WERI-Rb-1 (cell line): Measurements from ENCODE around the gene SLC17A7.

Experiments used
- DNase-seq: peaks from one replicate; pipeline ENCODE4 v3.0.0-alpha.2; 2020
- H3K27ac ChIP-seq: fragments of 250-450 bp; sonication (Bioruptor Pico); 2 replicates; pipeline ENCODE4 v1.5.1; 2020; ENCODE audit warnings: mild to moderate bottlenecking, moderate library complexity
- H3K27me3 ChIP-seq: fragments of 250-450 bp; sonication (Bioruptor Pico); 2 replicates; pipeline ENCODE4 v1.5.1; 2021; ENCODE audit warnings: mild to moderate bottlenecking, low read depth, moderate library complexity; ENCODE audit not compliant: insufficient read depth, severe bottlenecking
- H3K36me3 ChIP-seq: fragments of 250-450 bp; sonication (Bioruptor Pico); 2 replicates; pipeline ENCODE4 v1.5.1; 2020; ENCODE audit warnings: mild to moderate bottlenecking, moderate library complexity
- H3K4me3 ChIP-seq: 2 replicates; pipeline ENCODE4 v1.5.1; 2011; ENCODE audit warnings: low read depth, mild to moderate bottlenecking, control low read depth, low read length
- H3K9me3 ChIP-seq: fragments of 250-450 bp; sonication (Bioruptor Pico); 2 replicates; pipeline ENCODE4 v1.5.1; 2021; ENCODE audit warnings: mild to moderate bottlenecking, moderate library complexity; ENCODE audit not compliant: severe bottlenecking
- TF ChIP-seq, protein P1 (sequence below): IDR thresholded peaks from 2 replicates; pipeline ENCODE4 v1.5.1; 2011; ENCODE audit warnings: low read depth, mild to moderate bottlenecking, control low read depth, inconsistent platforms, low read length

SLC17A7 gene

GRCh38 chr19:49423985-49424303 is 17.4 kb downstream of the SLC17A7 start:
- H3K9me3 ChIP-seq, result no peaks in the 10 kb centered on the region
- H3K27ac ChIP-seq, result no peak overlapping the region
- H3K4me3 ChIP-seq, result no peak overlapping the region
- TF ChIP-seq, protein P1, sequence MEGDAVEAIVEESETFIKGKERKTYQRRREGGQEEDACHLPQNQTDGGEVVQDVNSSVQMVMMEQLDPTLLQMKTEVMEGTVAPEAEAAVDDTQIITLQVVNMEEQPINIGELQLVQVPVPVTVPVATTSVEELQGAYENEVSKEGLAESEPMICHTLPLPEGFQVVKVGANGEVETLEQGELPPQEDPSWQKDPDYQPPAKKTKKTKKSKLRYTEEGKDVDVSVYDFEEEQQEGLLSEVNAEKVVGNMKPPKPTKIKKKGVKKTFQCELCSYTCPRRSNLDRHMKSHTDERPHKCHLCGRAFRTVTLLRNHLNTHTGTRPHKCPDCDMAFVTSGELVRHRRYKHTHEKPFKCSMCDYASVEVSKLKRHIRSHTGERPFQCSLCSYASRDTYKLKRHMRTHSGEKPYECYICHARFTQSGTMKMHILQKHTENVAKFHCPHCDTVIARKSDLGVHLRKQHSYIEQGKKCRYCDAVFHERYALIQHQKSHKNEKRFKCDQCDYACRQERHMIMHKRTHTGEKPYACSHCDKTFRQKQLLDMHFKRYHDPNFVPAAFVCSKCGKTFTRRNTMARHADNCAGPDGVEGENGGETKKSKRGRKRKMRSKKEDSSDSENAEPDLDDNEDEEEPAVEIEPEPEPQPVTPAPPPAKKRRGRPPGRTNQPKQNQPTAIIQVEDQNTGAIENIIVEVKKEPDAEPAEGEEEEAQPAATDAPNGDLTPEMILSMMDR, result no peak
- no peaks in the 10 kb centered on the region for H3K36me3 ChIP-seq
- H3K27me3 ChIP-seq, result no peaks in the 10 kb centered on the region
- no peak for DNase-seq

DNA sequence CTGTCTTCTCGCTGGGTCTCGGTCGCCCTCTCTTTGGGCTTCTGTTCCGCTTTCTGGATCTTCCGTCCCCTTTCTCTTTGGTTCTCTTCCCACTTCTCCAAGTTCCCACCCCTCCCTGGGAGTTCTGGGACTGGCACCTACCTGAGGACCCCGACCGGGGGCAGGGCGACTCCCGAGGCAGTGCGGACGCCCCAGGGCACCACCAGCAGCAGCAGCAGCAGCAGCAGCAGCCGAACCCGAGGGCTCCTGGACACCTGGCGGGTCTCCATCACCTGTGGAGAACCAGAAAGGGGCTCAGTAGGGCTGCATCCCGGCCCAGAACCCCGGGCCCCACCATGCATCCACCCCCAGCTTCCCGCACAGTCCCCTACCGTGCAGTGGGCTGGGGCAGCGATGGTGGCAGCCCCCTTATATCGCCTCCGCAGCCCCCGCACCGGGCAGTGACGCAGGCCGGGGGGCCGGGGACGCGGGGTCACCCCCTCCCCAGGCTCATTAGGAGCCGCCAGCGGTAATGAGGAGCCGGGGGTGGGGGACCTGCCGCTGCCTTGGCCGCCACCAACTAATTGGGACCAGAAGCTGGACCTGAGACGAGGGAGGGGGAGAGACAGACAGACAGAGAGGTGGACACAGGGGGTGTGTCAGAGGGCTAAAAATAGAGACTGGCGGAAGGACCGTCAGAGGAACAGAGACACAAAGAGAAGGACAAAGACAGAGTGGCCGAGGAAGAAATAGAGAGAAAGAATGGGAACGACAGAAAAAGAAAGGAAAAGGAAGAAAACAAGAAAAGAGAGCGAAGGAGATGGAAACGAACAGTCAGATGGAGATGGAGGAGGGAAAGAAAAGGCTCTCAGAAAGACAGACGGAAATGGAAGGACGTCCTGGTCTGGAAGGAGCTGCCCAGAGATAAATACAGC is 18.0 kb downstream of the SLC17A7 start, which contains the start of gene PTH2:
Gene PTH2, minus strand, starts transcription at position 371 of the 914 bp plus-strand sequence. Its CDS starts 102 bp downstream, at position 269.
- H3K36me3 ChIP-seq, result no peaks in the 10 kb centered on the region
- DNase-seq, result no peak
- TF ChIP-seq, protein P1, result no peak
- no peak within 1 kb of the TSS for H3K27ac ChIP-seq
- H3K9me3 ChIP-seq, result no peaks in the 10 kb centered on the region
- H3K4me3 ChIP-seq, result no peak within 1 kb of the TSS
- no peaks in the 10 kb centered on the region for H3K27me3 ChIP-seq

DNA sequence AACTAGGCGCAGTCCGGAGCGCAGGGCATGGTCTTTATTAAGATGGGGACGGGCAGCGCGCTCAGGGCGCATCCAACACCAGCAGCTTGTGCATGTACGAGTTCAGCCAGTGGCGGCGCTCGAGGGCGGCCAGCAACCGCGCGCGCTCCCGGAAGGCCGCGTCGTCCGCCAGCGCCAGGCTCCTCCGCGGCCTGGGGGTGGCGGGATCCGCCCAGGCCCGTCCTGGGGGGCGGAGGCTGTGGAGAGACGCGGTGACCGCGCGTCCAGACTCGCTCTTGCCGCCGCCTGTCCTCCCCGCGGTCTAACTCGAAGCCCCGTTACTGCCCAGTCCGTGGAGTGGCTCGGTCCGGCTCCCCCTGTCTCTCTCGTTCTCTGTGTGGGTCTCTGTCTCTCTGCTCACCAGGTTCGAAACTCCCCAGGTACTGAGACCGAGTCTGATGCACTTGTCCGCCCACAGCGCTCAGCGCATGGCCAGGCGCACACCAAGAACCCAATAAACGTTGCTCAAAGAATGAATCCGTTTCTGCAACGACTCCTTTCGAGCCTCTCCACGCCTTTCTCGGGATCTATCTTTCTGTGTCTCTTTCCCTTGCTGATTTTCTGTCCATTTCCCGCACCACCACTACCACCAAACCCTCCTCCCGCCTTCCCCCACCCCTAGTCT is 18.8 kb downstream of the SLC17A7 start:
- H3K27ac ChIP-seq, result no peak overlapping the region
- no peak overlapping the region for H3K4me3 ChIP-seq
- no peaks in the 10 kb centered on the region for H3K9me3 ChIP-seq
- TF ChIP-seq, protein P1, result no peak
- no peak for DNase-seq
- H3K27me3 ChIP-seq, result no peaks in the 10 kb centered on the region
- H3K36me3 ChIP-seq, result no peaks in the 10 kb centered on the region

DNA sequence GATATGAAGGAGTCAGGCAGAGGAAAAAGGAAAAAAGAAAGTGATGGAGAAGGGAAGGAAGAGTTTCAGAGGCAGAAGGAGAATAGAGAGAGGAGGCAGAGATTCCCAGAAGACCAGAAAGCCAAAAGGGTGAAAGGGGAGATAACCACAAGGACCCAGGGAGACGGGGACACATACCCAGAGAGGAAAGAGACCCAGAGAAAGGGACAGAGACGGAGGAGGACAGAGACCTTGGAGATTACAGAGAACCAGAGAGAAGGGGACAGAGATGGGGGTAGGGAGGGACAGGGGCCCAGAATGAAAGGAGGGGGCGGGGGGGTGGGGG is 19.5 kb downstream of the SLC17A7 start:
- TF ChIP-seq, protein P1, result no peak
- H3K4me3 ChIP-seq, result no peak overlapping the region
- no peaks in the 10 kb centered on the region for H3K9me3 ChIP-seq
- H3K36me3 ChIP-seq, result no peaks in the 10 kb centered on the region
- H3K27me3 ChIP-seq, result no peaks in the 10 kb centered on the region
- no peak for DNase-seq
- H3K27ac ChIP-seq, result no peak overlapping the region

DNA sequence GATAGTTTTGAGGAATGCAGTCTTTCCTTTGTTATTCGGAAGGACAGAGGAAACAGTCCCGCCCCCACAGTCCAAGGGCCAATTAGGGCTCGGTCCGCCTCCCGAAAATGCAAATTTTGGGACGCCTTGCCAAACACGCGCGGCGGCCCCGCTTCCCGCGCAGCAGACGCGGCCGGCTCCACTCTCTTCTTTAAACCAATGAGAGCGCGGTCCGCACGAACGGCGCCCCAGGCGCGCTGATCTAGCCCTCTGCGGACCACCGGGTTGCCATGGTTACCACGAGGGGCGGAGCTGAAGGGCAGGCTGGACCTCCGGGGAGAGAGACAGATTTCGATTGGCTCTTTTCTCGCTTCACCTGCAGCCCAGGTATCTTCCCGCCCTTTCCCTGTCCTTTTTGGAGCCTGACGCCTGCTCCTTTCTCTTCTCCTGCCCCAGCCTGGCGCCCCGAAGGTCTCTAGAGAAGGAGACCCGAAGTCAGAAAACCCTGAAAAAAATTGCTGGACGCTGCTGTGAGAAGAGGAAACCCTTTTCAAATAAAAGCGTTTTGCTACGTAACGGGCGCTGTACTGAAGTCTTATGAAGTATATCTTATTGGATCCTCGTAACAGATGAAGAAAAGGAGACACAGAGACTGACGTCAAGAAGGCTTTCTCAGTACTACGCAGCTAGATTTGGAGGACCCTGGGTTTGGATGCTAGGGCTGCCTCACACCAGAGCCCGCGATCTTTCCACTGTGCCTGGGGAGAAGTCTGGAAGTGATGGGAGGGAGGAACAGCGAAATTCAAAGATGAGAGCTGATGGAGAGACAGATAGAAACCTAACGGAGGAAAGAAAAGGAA is 20.1 kb downstream of the SLC17A7 start:
- Histone ChIP-seq H3K4me3 (no peak overlapping the region), H3K27me3 (no peaks in the 10 kb centered on the region), H3K36me3 (no peaks in the 10 kb centered on the region), H3K27ac (no peak overlapping the region), H3K9me3 (no peaks in the 10 kb centered on the region)
- DNase-seq, result no peak
- TF ChIP-seq, protein P1, result no peak
